HCT116 (cell line): ENCODE measurements around the gene RNF32.

Experiments used
- ATF3 ChIP-seq: IDR thresholded peaks from 2 replicates; pipeline ENCODE4 v1.6.1; 2012
- CEBPB ChIP-seq: IDR thresholded peaks from 2 replicates; pipeline ENCODE4 v1.6.1; 2012; ENCODE audit warnings: low read depth
- CTCF ChIP-seq, 3 experiments: fragments of 200-600 bp in 1 of 3; sonication (generic) in 1 of 3; IDR thresholded peaks in 2 of 3; conservative IDR thresholded peaks in 1 of 3; 2 replicates each; pipeline ENCODE4 v1.5.1; 2012 to 2017; ENCODE audit warnings: low read depth in 2 of 3, low read length in 2 of 3, antibody characterized with exemption in 1 of 3, borderline replicate concordance in 1 of 3, control low read depth in 1 of 3, mild to moderate bottlenecking in 1 of 3, mixed read lengths in 1 of 3, mixed run types in 1 of 3, moderate library complexity in 1 of 3; ENCODE audit not compliant: insufficient read depth in 1 of 3
- EZH2phosphoT487 ChIP-seq: fragments of 200-600 bp; IDR thresholded peaks from 2 replicates; pipeline ENCODE4 v1.6.1; 2018; ENCODE audit warnings: antibody characterized with exemption, borderline replicate concordance
- FOSL1 ChIP-seq: IDR thresholded peaks from 2 replicates; pipeline ENCODE4 v1.6.1; 2012; ENCODE audit warnings: low read depth
- POLR2A ChIP-seq: IDR thresholded peaks from 2 replicates; pipeline ENCODE4 v1.7.0; 2011; ENCODE audit warnings: borderline replicate concordance; ENCODE audit not compliant: insufficient read depth, insufficient read length; ENCODE audit errors: extremely low read depth
- POLR2AphosphoS5 ChIP-seq: IDR thresholded peaks from 2 replicates; pipeline ENCODE4 v1.6.1; 2011; ENCODE audit warnings: mild to moderate bottlenecking, low read depth, low read length, moderate library complexity
- SIN3A ChIP-seq: IDR thresholded peaks from 2 replicates; pipeline ENCODE4 v1.6.1; 2012; ENCODE audit warnings: low read depth
- SRF ChIP-seq: IDR thresholded peaks from 2 replicates; pipeline ENCODE4 v1.6.1; 2012; ENCODE audit warnings: low read depth
- TCF7L2 ChIP-seq: IDR thresholded peaks from 2 replicates; pipeline ENCODE4 v1.7.0; 2011; ENCODE audit warnings: borderline replicate concordance, inconsistent platforms; ENCODE audit not compliant: insufficient read depth, insufficient read length; ENCODE audit errors: extremely low read depth
- ZNF274 ChIP-seq: fragments of 200-500 bp; sonication (Bioruptor generic); IDR thresholded peaks from 2 replicates; pipeline ENCODE4 v1.6.1; 2014; ENCODE audit warnings: mild to moderate bottlenecking, low read depth, low read length, inconsistent platforms

DNA sequence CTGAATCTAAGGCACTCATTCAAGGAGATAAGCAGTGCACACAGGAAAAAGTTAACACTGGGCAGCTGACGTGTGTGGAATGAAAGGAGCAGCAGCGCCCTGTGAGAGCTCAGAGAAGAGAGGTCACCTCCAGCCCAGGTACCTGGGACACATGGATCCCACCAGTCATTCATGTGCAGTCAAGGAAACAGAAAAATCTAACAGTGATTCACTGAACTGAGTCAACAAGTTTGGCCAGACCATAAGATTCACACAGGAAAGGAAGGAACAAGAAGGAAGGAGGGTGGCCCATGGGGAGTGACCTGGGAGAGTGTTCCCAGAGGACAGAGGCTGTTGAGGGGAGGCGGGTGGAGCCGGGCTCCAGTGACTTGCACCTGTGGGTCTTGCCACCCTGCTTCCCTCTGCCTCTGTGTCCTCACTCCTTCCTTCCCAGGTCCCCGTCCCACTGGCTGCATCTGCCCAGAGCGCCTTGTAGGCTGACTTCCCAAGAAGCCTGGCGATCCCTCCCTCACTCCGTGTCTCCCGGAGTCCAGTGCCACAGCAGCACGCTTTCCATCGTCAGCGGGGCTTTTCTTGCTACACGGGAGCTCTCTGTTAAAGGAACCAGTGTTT, 27.7 kb downstream of the RNF32 start:
- no peak for TF ChIP-seq CTCF (IDR thresholded peaks at IDR 0.05 in 2 of 3, conservative IDR thresholded peaks at IDR 0.05 in 1 of 3; ENCODE audit: borderline replicate concordance in 1 of 3, insufficient read depth in 1 of 3, low read depth in 2 of 3, low read length in 2 of 3)
- no peak for TF ChIP-seq SIN3A
- TF ChIP-seq POLR2A, result no peak
- TF ChIP-seq EZH2phosphoT487, result no peak
- no peak for TF ChIP-seq POLR2AphosphoS5
- no peak for TF ChIP-seq ZNF274
- TF ChIP-seq CEBPB, result no peak
- no peak for TF ChIP-seq ATF3
- TF ChIP-seq FOSL1, result no peak
- TF ChIP-seq SRF, result no peak
- TF ChIP-seq TCF7L2, result no peak
